ENCODE results near the gene SCAF8. TPM values are rescaled to one million over a fixed set of nuclear protein-coding genes. Genes with fewer than 3 reads are reported as not detected.
A peak's percentile ranks its signal among the peaks of the same experiment; 100 is the strongest.

SCAF8 gene
- total and polyA plus RNA-seq, 9 of the 15 experiments (the other 6 are each of a cell fraction or from before 2014, with no cell fraction given): 10.5 to 46.6 (median 23.2) TPM

DNA sequence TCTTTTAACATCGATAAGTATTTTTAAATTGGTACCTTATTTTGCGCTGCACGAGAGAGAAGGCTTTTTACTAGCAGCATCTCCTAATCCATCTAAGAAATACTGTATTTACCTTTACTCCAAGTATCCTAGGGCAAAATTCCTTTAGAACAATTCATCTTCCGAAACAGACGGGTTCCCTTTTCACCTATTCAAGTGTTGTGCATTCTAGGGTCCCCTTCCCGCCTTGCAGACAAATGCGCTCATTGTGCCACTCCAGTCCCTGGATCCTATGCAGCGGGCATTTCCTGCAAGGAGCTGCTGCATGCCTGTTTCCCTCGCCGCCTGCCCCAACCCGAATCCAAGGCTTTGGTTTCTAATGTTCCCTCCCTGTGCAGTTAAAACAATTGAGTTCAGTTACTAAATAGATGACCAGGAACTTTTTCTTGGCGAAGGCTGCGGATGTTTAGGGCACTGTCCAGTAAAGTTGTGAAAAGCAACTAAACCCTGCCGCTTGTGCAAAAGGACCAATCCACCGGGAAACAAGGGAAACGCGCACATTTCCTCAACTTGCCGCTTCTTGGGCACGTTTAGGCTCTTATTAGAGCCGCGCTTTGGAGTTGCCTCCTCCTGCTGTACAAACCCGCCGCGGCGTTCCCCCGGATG lies 556 bp upstream of the SCAF8 start (continued):
- TF ChIP-seq MGA (IDR thresholded peaks at IDR 0.05): peak; percentile 46; the same call in 1 of the 2 replicates
- 0 out of 2 replicates have a peak, but pooled peaks have one; percentile 26 for TF ChIP-seq ZNF830 (CRISPR knock-in tag; IDR thresholded peaks at IDR 0.05)
- no peak for TF ChIP-seq GMEB1 (CRISPR knock-in tag; IDR thresholded peaks at IDR 0.05)
- TF ChIP-seq ZSCAN29 (IDR thresholded peaks at IDR 0.05): 0 out of 2 replicates have a peak, but pooled peaks have one; percentile 50
- TF ChIP-seq, protein P1, sequence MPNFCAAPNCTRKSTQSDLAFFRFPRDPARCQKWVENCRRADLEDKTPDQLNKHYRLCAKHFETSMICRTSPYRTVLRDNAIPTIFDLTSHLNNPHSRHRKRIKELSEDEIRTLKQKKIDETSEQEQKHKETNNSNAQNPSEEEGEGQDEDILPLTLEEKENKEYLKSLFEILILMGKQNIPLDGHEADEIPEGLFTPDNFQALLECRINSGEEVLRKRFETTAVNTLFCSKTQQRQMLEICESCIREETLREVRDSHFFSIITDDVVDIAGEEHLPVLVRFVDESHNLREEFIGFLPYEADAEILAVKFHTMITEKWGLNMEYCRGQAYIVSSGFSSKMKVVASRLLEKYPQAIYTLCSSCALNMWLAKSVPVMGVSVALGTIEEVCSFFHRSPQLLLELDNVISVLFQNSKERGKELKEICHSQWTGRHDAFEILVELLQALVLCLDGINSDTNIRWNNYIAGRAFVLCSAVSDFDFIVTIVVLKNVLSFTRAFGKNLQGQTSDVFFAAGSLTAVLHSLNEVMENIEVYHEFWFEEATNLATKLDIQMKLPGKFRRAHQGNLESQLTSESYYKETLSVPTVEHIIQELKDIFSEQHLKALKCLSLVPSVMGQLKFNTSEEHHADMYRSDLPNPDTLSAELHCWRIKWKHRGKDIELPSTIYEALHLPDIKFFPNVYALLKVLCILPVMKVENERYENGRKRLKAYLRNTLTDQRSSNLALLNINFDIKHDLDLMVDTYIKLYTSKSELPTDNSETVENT (CRISPR knock-in tag; IDR thresholded peaks at IDR 0.05): no peak
- peak; percentile 74; the same call in 1 of the 2 replicates for TF ChIP-seq KAT7 (CRISPR knock-in tag; IDR thresholded peaks at IDR 0.05; ENCODE audit: borderline replicate concordance)
- peak; percentile 66; the same call in 1 of the 2 replicates for TF ChIP-seq ZNF766 (CRISPR knock-in tag; conservative IDR thresholded peaks at IDR 0.05)
- TF ChIP-seq MTA3 (IDR thresholded peaks at IDR 0.05; ENCODE audit: borderline replicate concordance): 0 out of 2 replicates have a peak, but pooled peaks have one; percentile 73

Data from K562 (cell line).